ENCODE data around the gene NEU4. TPM values are rescaled to one million over a fixed set of nuclear protein-coding genes. Genes with fewer than 3 reads are reported as not detected.

The NEU4 gene
- total and polyA plus RNA-seq, 9 of the 15 experiments (the other 6 are each of a cell fraction or from before 2014, with no cell fraction given): 0.01 to 0.40 TPM; not detected in 7

- no peak overlapping the region for H3K4me2 ChIP-seq (ENCODE audit: insufficient read depth, low read length)
- no peak overlapping the region for H2AFZ ChIP-seq (ENCODE audit: low read depth, low read length)
- CTCF ChIA-PET (ENCODE audit: low intra/inter-chr PET ratio): no interaction called here
- H3K9me3 ChIP-seq (replicated peaks; ENCODE audit: control insufficient read depth, insufficient read depth, low read depth, low read length): no peaks in the 10 kb centered on the region
- H3K27me3 ChIP-seq (ENCODE audit: control insufficient read depth in 2 of 2, insufficient read depth in 2 of 2, low read length in 2 of 2): no peaks in the 10 kb centered on the region
- intact Hi-C loops (cut with micrococcal nuclease) (no loop called here), in situ Hi-C loops (cut with MboI) (no loop called here)
- no peak overlapping the region for H3K4me3 ChIP-seq
- H3K79me2 ChIP-seq (ENCODE audit: control insufficient read depth, insufficient read depth, low read length): no peaks in the 10 kb centered on the region
- no peaks in the 10 kb centered on the region for H3K36me3 ChIP-seq (ENCODE audit: control insufficient read depth, insufficient read depth, low read length)
- H3K4me1 ChIP-seq (replicated peaks in 1 of 2; ENCODE audit: control insufficient read depth in 2 of 2, insufficient read depth in 2 of 2, low read length in 2 of 2): peaks cover 0 to 50% of the 10 kb centered on the region in 2 experiments; a peak in 2 of 5 replicates
- BruUV-seq (replicated peaks): no TSS peak
- H3K9me1 ChIP-seq (ENCODE audit: control insufficient read depth, insufficient read depth, low read length): no peaks in the 10 kb centered on the region
- WGBS (ENCODE audit: insufficient coverage, low coverage, missing lambda C conversion rate): 65% methylated on average over 5 of the region's 13 CpGs
- TF ChIP-seq, protein P1, sequence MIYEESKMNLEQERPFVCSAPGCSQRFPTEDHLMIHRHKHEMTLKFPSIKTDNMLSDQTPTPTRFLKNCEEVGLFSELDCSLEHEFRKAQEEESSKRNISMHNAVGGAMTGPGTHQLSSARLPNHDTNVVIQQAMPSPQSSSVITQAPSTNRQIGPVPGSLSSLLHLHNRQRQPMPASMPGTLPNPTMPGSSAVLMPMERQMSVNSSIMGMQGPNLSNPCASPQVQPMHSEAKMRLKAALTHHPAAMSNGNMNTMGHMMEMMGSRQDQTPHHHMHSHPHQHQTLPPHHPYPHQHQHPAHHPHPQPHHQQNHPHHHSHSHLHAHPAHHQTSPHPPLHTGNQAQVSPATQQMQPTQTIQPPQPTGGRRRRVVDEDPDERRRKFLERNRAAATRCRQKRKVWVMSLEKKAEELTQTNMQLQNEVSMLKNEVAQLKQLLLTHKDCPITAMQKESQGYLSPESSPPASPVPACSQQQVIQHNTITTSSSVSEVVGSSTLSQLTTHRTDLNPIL (CRISPR knock-in tag; IDR thresholded peaks at IDR 0.05): no peak
- no peak overlapping the region for H3K9ac ChIP-seq (ENCODE audit: insufficient read depth in 1 of 2, low read depth in 2 of 2, low read length in 2 of 2)
- no peak for ATAC-seq
- no peak overlapping the region for H3K27ac ChIP-seq (ENCODE audit: extremely low read depth, low read depth, low read length)
- H4K20me1 ChIP-seq (replicated peaks; ENCODE audit: control insufficient read depth, insufficient read depth, low read length): no peaks in the 10 kb centered on the region
- POLR2A ChIA-PET: interaction anchor here (0.6 to 0.9 kb wide), 2 partner anchors 9 to 1383 kb away, joined by 3 read pairs; no protein-coding TSS in a partner anchor
- no peak for DNase-seq (ENCODE audit: extremely low read depth in 1 of 4, low spot score in 3 of 4)
- no peak for FAIRE-seq
Observed at GRCh38 chr2:241796209-241796608, 12.8 kb upstream of the NEU4 start.

- in situ Hi-C loops (cut with MboI): no loop called here
- intact Hi-C loops (cut with micrococcal nuclease): no loop called here
- 0 out of 2 replicates have a peak, but pooled peaks have one; percentile 10 for TF ChIP-seq ZNF121 (CRISPR knock-in tag; conservative IDR thresholded peaks at IDR 0.05)
- no peak for TF ChIP-seq ZNF217 (CRISPR knock-in tag; IDR thresholded peaks at IDR 0.05)
- 69% methylated on average over 8 of the region's 13 CpGs for WGBS (ENCODE audit: insufficient coverage, low coverage, missing lambda C conversion rate)
- Histone ChIP-seq H3K9ac (ENCODE audit: insufficient read depth in 1 of 2, low read depth in 2 of 2, low read length in 2 of 2) (no peak overlapping the region), H3K9me1 (ENCODE audit: control insufficient read depth, insufficient read depth, low read length) (no peaks in the 10 kb centered on the region), H3K4me2 (ENCODE audit: insufficient read depth, low read length) (no peak overlapping the region), H4K20me1 (replicated peaks; ENCODE audit: control insufficient read depth, insufficient read depth, low read length) (no peaks in the 10 kb centered on the region), H2AFZ (ENCODE audit: low read depth, low read length) (no peak overlapping the region), H3K27me3 (ENCODE audit: control insufficient read depth in 2 of 2, insufficient read depth in 2 of 2, low read length in 2 of 2) (no peaks in the 10 kb centered on the region), H3K4me1 (replicated peaks in 1 of 2; ENCODE audit: control insufficient read depth in 2 of 2, insufficient read depth in 2 of 2, low read length in 2 of 2) (peaks cover 0 to 54% of the 10 kb centered on the region in 2 experiments; a peak in 2 of 5 replicates), H3K27ac (ENCODE audit: extremely low read depth, low read depth, low read length) (no peak overlapping the region), H3K9me3 (replicated peaks; ENCODE audit: control insufficient read depth, insufficient read depth, low read depth, low read length) (no peaks in the 10 kb centered on the region), H3K79me2 (ENCODE audit: control insufficient read depth, insufficient read depth, low read length) (no peaks in the 10 kb centered on the region), H3K4me3 (no peak overlapping the region), H3K36me3 (ENCODE audit: control insufficient read depth, insufficient read depth, low read length) (no peaks in the 10 kb centered on the region)
- FAIRE-seq (no peak), ATAC-seq (no peak), DNase-seq (ENCODE audit: extremely low read depth in 1 of 4, low spot score in 3 of 4) (peak in 1 of 4 experiments; percentile 4)
- BruUV-seq (replicated peaks): no TSS peak
- POLR2A ChIA-PET: interaction anchor here (0.9 kb wide), 1 partner anchor 8 kb away, joined by 3 read pairs; no protein-coding TSS in a partner anchor
- CTCF ChIA-PET (ENCODE audit: low intra/inter-chr PET ratio): no interaction called here
Observed at GRCh38 chr2:241796610-241797138, 12.3 kb upstream of the NEU4 start.

Data from K562 (cell line).